22Rv1 (cell line): ENCODE data around the gene GDF9.

ENCODE experiments used
- H3K27ac ChIP-seq: fragments of 450-650 bp; 2 replicates; pipeline ENCODE4 v1.5.1; 2017
- CTCF ChIP-seq: fragments of 450-650 bp; IDR thresholded peaks from 2 replicates; pipeline ENCODE4 v1.5.1; 2017; ENCODE audit warnings: mild to moderate bottlenecking
- ZFX ChIP-seq: fragments of 450-650 bp; IDR thresholded peaks from 2 replicates; pipeline ENCODE4 v1.6.1; 2017; ENCODE audit warnings: antibody characterized with exemption, borderline replicate concordance

Gene GDF9

GRCh38 chr5:132886064-132886823 lies 20.0 kb upstream of the GDF9 start:
- no peak for TF ChIP-seq ZFX
- H3K27ac ChIP-seq: no peak overlapping the region

- no peak for TF ChIP-seq CTCF
- no peak for TF ChIP-seq ZFX
- no peak overlapping the region for H3K27ac ChIP-seq
Observed at GRCh38 chr5:132884548-132884947, 18.3 kb upstream of the GDF9 start.

GRCh38 chr5:132883261-132883834 lies 17.1 kb upstream of the GDF9 start:
- TF ChIP-seq CTCF: peak; percentile 88
- TF ChIP-seq ZFX: no peak
- H3K27ac ChIP-seq: no peak overlapping the region

GRCh38 chr5:132877938-132878337 lies 11.7 kb upstream of the GDF9 start:
- TF ChIP-seq ZFX (no peak), CTCF (no peak)
- no peak overlapping the region for H3K27ac ChIP-seq

- TF ChIP-seq CTCF (no peak), ZFX (no peak)
Observed at GRCh38 chr5:132877466-132877865, 11.2 kb upstream of the GDF9 start.

GRCh38 chr5:132876020-132876759 lies 9.9 kb upstream of the GDF9 start:
- H3K27ac ChIP-seq: no peak overlapping the region
- TF ChIP-seq CTCF: no peak
- no peak for TF ChIP-seq ZFX

More at GRCh38 chr5:132877466-132877865, 11.2 kb upstream of the GDF9 start:
- no peak overlapping the region for H3K27ac ChIP-seq

- H3K27ac ChIP-seq: no peak overlapping the region
- TF ChIP-seq CTCF (no peak), ZFX (no peak)
Observed at GRCh38 chr5:132873930-132874271, 7.6 kb upstream of the GDF9 start.
